Mesenchymal stem cell (in vitro differentiated cells and primary cell): Measurements from ENCODE around the gene RASSF5.

ENCODE experiments used
- DNase-seq: peaks from one replicate; pipeline ENCODE4 v3.0.0-alpha.2; 2013
- H2AFZ ChIP-seq: one replicate; pipeline ENCODE4 v1.6.1; 2013; ENCODE audit warnings: low read depth, mild to moderate bottlenecking, control low read depth, inconsistent platforms, low read length, moderate library complexity
- H2AK5ac ChIP-seq: 2 replicates; pipeline ENCODE4 v1.6.1; 2013; ENCODE audit warnings: low read length, moderate library complexity, mild to moderate bottlenecking, inconsistent platforms; ENCODE audit not compliant: severe bottlenecking
- H2BK120ac ChIP-seq: one replicate; pipeline ENCODE4 v1.6.1; 2013; ENCODE audit warnings: low read depth, mild to moderate bottlenecking, inconsistent platforms, low read length, moderate library complexity
- H2BK12ac ChIP-seq, 2 experiments: one replicate each; pipeline ENCODE4 v1.6.1; 2013; ENCODE audit warnings: inconsistent platforms in 2 of 2, low read length in 2 of 2, mild to moderate bottlenecking in 2 of 2, moderate library complexity in 2 of 2, control low read depth in 1 of 2
- H2BK15ac ChIP-seq: one replicate; pipeline ENCODE4 v1.6.1; 2013; ENCODE audit warnings: mild to moderate bottlenecking, low read depth, inconsistent platforms; ENCODE audit not compliant: poor library complexity, severe bottlenecking
- H2BK5ac ChIP-seq: 2 replicates; pipeline ENCODE4 v1.6.1; 2013; ENCODE audit warnings: low read depth, mild to moderate bottlenecking, low read length, control low read depth, inconsistent platforms; ENCODE audit not compliant: poor library complexity, severe bottlenecking
- H3K14ac ChIP-seq, 2 experiments: one replicate each; pipeline ENCODE4 v1.6.1; 2013; ENCODE audit warnings: inconsistent platforms in 2 of 2, low read length in 2 of 2, control low read depth in 1 of 2, mild to moderate bottlenecking in 1 of 2, moderate library complexity in 1 of 2
- H3K18ac ChIP-seq, 2 experiments: one replicate each; pipeline ENCODE4 v1.6.1; 2013; ENCODE audit warnings: inconsistent platforms in 2 of 2, low read length in 2 of 2, control low read depth in 1 of 2, low read depth in 1 of 2, mild to moderate bottlenecking in 1 of 2
- H3K23ac ChIP-seq, 2 experiments: one replicate each; pipeline ENCODE4 v1.6.1; 2013; ENCODE audit warnings: inconsistent platforms in 2 of 2, low read length in 2 of 2, mild to moderate bottlenecking in 2 of 2, moderate library complexity in 2 of 2, control low read depth in 1 of 2
- H3K27ac ChIP-seq: 2 replicates; pipeline ENCODE4 v1.5.1; 2013; ENCODE audit warnings: mild to moderate bottlenecking, moderate library complexity, low read length, control low read depth, inconsistent platforms; ENCODE audit not compliant: poor library complexity, severe bottlenecking
- H3K27me3 ChIP-seq, 2 experiments: 2 replicates each; pipeline versions ENCODE4 v1.6.1 to v1.7.0; 2013; ENCODE audit warnings: low read length in 2 of 2, mild to moderate bottlenecking in 2 of 2, moderate library complexity in 2 of 2, control low read depth in 1 of 2, inconsistent platforms in 1 of 2; ENCODE audit not compliant: control insufficient read depth in 1 of 2, insufficient read depth in 1 of 2
- H3K36me3 ChIP-seq, 2 experiments: 2 replicates each; pipeline versions ENCODE4 v1.6.1 to v1.7.0; 2013; ENCODE audit warnings: low read length in 2 of 2, control low read depth in 1 of 2, inconsistent platforms in 1 of 2, low read depth in 1 of 2, mild to moderate bottlenecking in 1 of 2; ENCODE audit not compliant: insufficient read depth in 2 of 2, control insufficient read depth in 1 of 2
- H3K4ac ChIP-seq, 2 experiments: one replicate each; pipeline ENCODE4 v1.6.1; 2013; ENCODE audit warnings: inconsistent platforms in 2 of 2, low read length in 2 of 2, mild to moderate bottlenecking in 2 of 2, moderate library complexity in 2 of 2, control low read depth in 1 of 2, low read depth in 1 of 2
- H3K4me1 ChIP-seq: 2 replicates; pipeline ENCODE4 v1.6.1; 2013; ENCODE audit warnings: low read depth, low read length, control low read depth; ENCODE audit not compliant: control insufficient read depth, insufficient read depth
- H3K4me2 ChIP-seq: 2 replicates; pipeline ENCODE4 v1.6.1; 2013; ENCODE audit warnings: low read length, mild to moderate bottlenecking, inconsistent platforms; ENCODE audit not compliant: poor library complexity, severe bottlenecking
- H3K4me3 ChIP-seq, 2 experiments: 2 replicates each; pipeline versions ENCODE4 v1.5.1 to v1.7.0; 2013; ENCODE audit warnings: low read length in 2 of 2, mild to moderate bottlenecking in 2 of 2, control low read depth in 1 of 2, low read depth in 1 of 2; ENCODE audit not compliant: insufficient read depth in 1 of 2
- H3K79me1 ChIP-seq: replicated peaks from 2 replicates; pipeline ENCODE4 v1.6.1; 2013; ENCODE audit warnings: mild to moderate bottlenecking, control low read depth, low read length, inconsistent platforms; ENCODE audit not compliant: poor library complexity, severe bottlenecking
- H3K9ac ChIP-seq: 2 replicates; pipeline ENCODE4 v1.7.0; 2013; ENCODE audit warnings: mild to moderate bottlenecking, low read length, moderate library complexity
- H3K9me3 ChIP-seq: 2 replicates; pipeline ENCODE4 v1.7.0; 2013; ENCODE audit warnings: mild to moderate bottlenecking, low read length; ENCODE audit not compliant: control insufficient read depth
- H4K8ac ChIP-seq: one replicate; pipeline ENCODE4 v1.6.1; 2013; ENCODE audit warnings: inconsistent platforms, mild to moderate bottlenecking, low read length, moderate library complexity
- H4K91ac ChIP-seq: one replicate; pipeline ENCODE4 v1.6.1; 2013; ENCODE audit warnings: mild to moderate bottlenecking, low read length, inconsistent platforms
- WGBS: methylation state at CpG from one replicate; pipeline ENCODE4 v1.1.7; 2013; ENCODE audit warnings: mixed read lengths; 5-methylcytosine and 5-hydroxymethylcytosine counted together

Gene RASSF5

DNA sequence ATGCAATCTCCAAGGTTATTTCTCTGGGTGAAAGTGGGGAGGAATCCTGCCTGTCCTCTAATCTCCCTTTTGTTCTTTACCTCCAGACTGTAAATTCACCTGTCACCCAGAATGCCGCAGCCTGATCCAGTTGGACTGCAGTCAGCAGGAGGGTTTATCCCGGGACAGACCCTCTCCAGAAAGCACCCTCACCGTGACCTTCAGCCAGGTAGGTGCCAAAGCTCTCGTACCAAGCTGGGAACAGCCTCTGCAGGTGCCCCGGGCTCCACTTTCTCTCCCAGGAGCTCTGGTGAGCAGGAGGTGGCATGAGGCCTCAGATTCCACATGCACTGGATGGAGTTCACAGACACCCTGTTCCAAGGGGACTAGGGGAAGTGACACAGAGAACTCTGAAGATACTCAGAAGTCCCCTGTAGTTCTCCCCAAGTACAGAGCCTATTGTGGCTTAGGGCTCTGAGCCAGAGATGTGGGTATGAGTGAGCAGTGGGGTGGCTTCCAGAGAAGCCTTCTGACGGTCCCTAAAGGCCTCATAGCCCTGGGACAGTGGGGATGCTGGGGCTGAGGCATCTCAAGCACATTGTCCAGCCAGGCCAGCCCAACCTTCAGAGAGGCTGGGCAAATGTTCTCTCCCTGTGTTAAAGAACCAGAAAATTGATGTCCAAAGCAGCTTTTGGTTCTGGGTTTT, 30.9 kb downstream of the RASSF5 start:
- Histone ChIP-seq H4K8ac (no peak overlapping the region), H3K18ac (no peak overlapping the region), H2AFZ (no peak overlapping the region), H3K9ac (no peak overlapping the region), H2BK12ac (peak overlapping the region in 1 of 2 experiments; percentile 19), H2BK120ac (no peak overlapping the region), H3K14ac (no peak overlapping the region), H3K4me2 (no peak overlapping the region), H2AK5ac (no peak overlapping the region), H4K91ac (no peak overlapping the region), H3K23ac (no peak overlapping the region), H3K79me1 (no peaks in the 10 kb centered on the region), H3K4me3 (peak overlapping the region in 1 of 2 experiments; percentile 15), H2BK15ac (no peak overlapping the region), H3K4me1 (no peaks in the 10 kb centered on the region), H2BK5ac (no peak overlapping the region), H3K36me3 (peaks cover 0 to 5% of the 10 kb centered on the region in 2 experiments), H3K4ac (no peak overlapping the region), H3K9me3 (no peaks in the 10 kb centered on the region), H3K27ac (no peak overlapping the region), H3K27me3 (peaks cover 0 to 49% of the 10 kb centered on the region in 2 experiments)
- no peak for DNase-seq
- WGBS = 78% methylated on average over 6 of the region's 6 CpGs

- H3K9me3 ChIP-seq = no peaks in the 10 kb centered on the region
- peak overlapping the region; percentile 69 for H3K9ac ChIP-seq
- H3K4me1 ChIP-seq = no peaks in the 10 kb centered on the region
- H3K27me3 ChIP-seq = peaks cover 0 to 44% of the 10 kb centered on the region in 2 experiments
- no peak overlapping the region for H2BK5ac ChIP-seq
- H3K36me3 ChIP-seq = peaks cover 0 to 5% of the 10 kb centered on the region in 2 experiments
- H3K27ac ChIP-seq = no peak overlapping the region
- no peak overlapping the region for H2BK12ac ChIP-seq
- no peak overlapping the region for H3K23ac ChIP-seq
- H4K91ac ChIP-seq = no peak overlapping the region
- H3K4me2 ChIP-seq = no peak overlapping the region
- H3K14ac ChIP-seq = no peak overlapping the region
- no peak overlapping the region for H3K4ac ChIP-seq
- H2AFZ ChIP-seq = no peak overlapping the region
- no peak overlapping the region for H2BK120ac ChIP-seq
- 88% methylated on average over 9 of the region's 10 CpGs for WGBS
- H3K18ac ChIP-seq = no peak overlapping the region
- H4K8ac ChIP-seq = no peak overlapping the region
- no peaks in the 10 kb centered on the region for H3K79me1 ChIP-seq
- DNase-seq = no peak
- no peak overlapping the region for H2AK5ac ChIP-seq
- no peak overlapping the region for H3K4me3 ChIP-seq
- no peak overlapping the region for H2BK15ac ChIP-seq
These were observed 31.7 kb downstream of the RASSF5 start for GRCh38 chr1:206538901-206539640.

GRCh38 chr1:206540044-206540780, 32.9 kb downstream of the RASSF5 start:
- DNase-seq = no peak
- no peak overlapping the region for H4K91ac ChIP-seq
- peaks cover 0 to 33% of the 10 kb centered on the region in 2 experiments for H3K27me3 ChIP-seq
- peaks cover 0 to 5% of the 10 kb centered on the region in 2 experiments for H3K36me3 ChIP-seq
- H3K9me3 ChIP-seq = no peaks in the 10 kb centered on the region
- no peak overlapping the region for H3K4me2 ChIP-seq
- no peak overlapping the region for H2AK5ac ChIP-seq
- peak overlapping the region; percentile 13 for H4K8ac ChIP-seq
- H3K4ac ChIP-seq = no peak overlapping the region
- no peak overlapping the region for H3K27ac ChIP-seq
- no peak overlapping the region for H3K18ac ChIP-seq
- 78% methylated on average over 8 of the region's 8 CpGs for WGBS
- H3K9ac ChIP-seq = peak overlapping the region; percentile 69
- no peak overlapping the region for H2BK12ac ChIP-seq
- H3K14ac ChIP-seq = no peak overlapping the region
- no peak overlapping the region for H2BK120ac ChIP-seq
- no peak overlapping the region for H3K4me3 ChIP-seq
- no peak overlapping the region for H2BK5ac ChIP-seq
- H3K23ac ChIP-seq = no peak overlapping the region
- H3K79me1 ChIP-seq = no peaks in the 10 kb centered on the region
- no peaks in the 10 kb centered on the region for H3K4me1 ChIP-seq
- no peak overlapping the region for H2AFZ ChIP-seq
- no peak overlapping the region for H2BK15ac ChIP-seq
